Endothelial cell of umbilical vein (primary cell): Measurements from ENCODE around the gene MEGF11. TPM values are rescaled to one million over a fixed set of nuclear protein-coding genes. Genes with fewer than 3 reads are reported as not detected.

ENCODE experiments used
- BruUV-seq: library from RNA; stranded (reverse); fragments of 400-500 nt; replicated peaks from 2 replicates; lab custom pipeline; 2021; lab: Mats Ljungman, UMichigan
- CTCF ChIA-PET: fragments of 300-600, 350-600 bp; sonication (Branson Sonifier 250); formaldehyde crosslinking; loops from one replicate; lab custom pipeline; 2021; ENCODE audit warnings: antibody characterized with exemption, inconsistent platforms; lab: Charles Lee
- POLR2A ChIA-PET: fragments of 300-600, 350-600 bp; sonication (Branson Sonifier 250); formaldehyde crosslinking; loops from one replicate; lab custom pipeline; 2021; ENCODE audit warnings: antibody characterized with exemption, inconsistent platforms; lab: Charles Lee
- DNase-seq: peaks from one replicate; pipeline ENCODE4 v3.0.0-alpha.2; 2011; ENCODE audit warnings: low read depth, low spot score
- FAIRE-seq: peaks from 2 replicates; lab custom pipeline; 2011; peaks lifted over from hg19 to GRCh38; lab: Jason Lieb, UNC
- H2AFZ ChIP-seq: 2 replicates; pipeline ENCODE4 v1.6.0; 2012; ENCODE audit warnings: low read depth, low read length, control low read depth, inconsistent platforms
- H3K27ac ChIP-seq: 2 replicates; pipeline ENCODE4 v1.5.1; 2011; ENCODE audit warnings: low read depth, mild to moderate bottlenecking, control low read depth, low read length, moderate library complexity; ENCODE audit not compliant: insufficient read depth
- H3K27me3 ChIP-seq, 2 experiments: 2 replicates each; pipeline versions ENCODE4 v1.6.0 to v1.6.1; 2011; ENCODE audit warnings: low read length in 2 of 2, mixed read lengths in 1 of 2; ENCODE audit not compliant: control insufficient read depth in 2 of 2, insufficient read depth in 2 of 2
- H3K36me3 ChIP-seq, 2 experiments: 2 replicates in 1 of 2; 3 replicates in 1 of 2; pipeline ENCODE4 v1.5.1; 2011; ENCODE audit warnings: low read length in 2 of 2, mild to moderate bottlenecking in 1 of 2, moderate library complexity in 1 of 2; ENCODE audit not compliant: control insufficient read depth in 2 of 2, insufficient read depth in 2 of 2; ENCODE audit errors: extremely low read depth in 1 of 2
- H3K4me1 ChIP-seq: 3 replicates; pipeline ENCODE4 v1.5.1; 2011; ENCODE audit warnings: mild to moderate bottlenecking, low read length; ENCODE audit not compliant: control insufficient read depth, insufficient read depth; ENCODE audit errors: extremely low read depth
- H3K4me2 ChIP-seq: 2 replicates; pipeline ENCODE4 v1.6.1; 2011; ENCODE audit warnings: low read length, control low read depth, mixed read lengths; ENCODE audit not compliant: insufficient read depth
- H3K4me3 ChIP-seq, 3 experiments: fragments of 200-600 bp in 1 of 3; sonication (generic), shearing (Covaris generic) in 1 of 3; replicated peaks in 1 of 3; 2 replicates each; pipeline ENCODE4 v1.5.1; 2011 to 2016; ENCODE audit warnings: control low read depth in 3 of 3, low read length in 3 of 3, mild to moderate bottlenecking in 2 of 3, inconsistent platforms in 1 of 3, low read depth in 1 of 3, moderate library complexity in 1 of 3; ENCODE audit not compliant: insufficient read depth in 1 of 3
- H3K79me2 ChIP-seq: 2 replicates; pipeline ENCODE4 v1.6.0; 2012; ENCODE audit warnings: low read length, inconsistent platforms; ENCODE audit not compliant: control insufficient read depth, insufficient read depth
- H3K9ac ChIP-seq: replicated peaks from 2 replicates; pipeline ENCODE3; 2011; ENCODE audit warnings: low read length, control low read depth; ENCODE audit not compliant: insufficient read depth; ENCODE audit errors: extremely low read depth
- H3K9me1 ChIP-seq: replicated peaks from 3 replicates; pipeline ENCODE4 v1.6.0; 2011; ENCODE audit warnings: mild to moderate bottlenecking, low read length; ENCODE audit not compliant: control insufficient read depth, insufficient read depth; ENCODE audit errors: extremely low read depth
- H3K9me3 ChIP-seq: replicated peaks from 2 replicates; pipeline ENCODE4 v1.5.1; 2012; ENCODE audit warnings: low read length, inconsistent platforms; ENCODE audit not compliant: control insufficient read depth, insufficient read depth
- H4K20me1 ChIP-seq: replicated peaks from 2 replicates; pipeline ENCODE3; 2011; ENCODE audit warnings: mild to moderate bottlenecking, low read length; ENCODE audit not compliant: control insufficient read depth, insufficient read depth; ENCODE audit errors: extremely low read depth
- CTCF ChIP-seq, 2 donors: IDR thresholded peaks; 1 replicate in 1 of 2; 2 replicates in 1 of 2; pipeline ENCODE4 v1.5.1; 2011; ENCODE audit warnings: low read length in 2 of 2, mild to moderate bottlenecking in 2 of 2, moderate library complexity in 2 of 2, control low read depth in 1 of 2, inconsistent platforms in 1 of 2, low read depth in 1 of 2; ENCODE audit not compliant: insufficient read depth in 1 of 2; ENCODE audit errors: extremely low read depth in 1 of 2
- EZH2 ChIP-seq: IDR thresholded peaks from 2 replicates; pipeline ENCODE4 v1.6.1; 2012; ENCODE audit warnings: borderline replicate concordance, low read depth, mild to moderate bottlenecking, moderate library complexity, low read length, inconsistent platforms; ENCODE audit not compliant: severe bottlenecking
- FOS ChIP-seq: IDR thresholded peaks from 2 replicates; pipeline ENCODE4 v1.6.1; 2011; ENCODE audit warnings: mild to moderate bottlenecking, low read length, moderate library complexity, borderline replicate concordance; ENCODE audit not compliant: insufficient read depth
- GATA2 ChIP-seq: IDR thresholded peaks from 2 replicates; pipeline ENCODE4 v1.7.0; 2011; ENCODE audit warnings: low read depth, mild to moderate bottlenecking, moderate library complexity, mixed read lengths, low read length; ENCODE audit not compliant: insufficient read length, insufficient read depth
- JUN ChIP-seq: IDR thresholded peaks from 2 replicates; pipeline ENCODE4 v1.6.1; 2011; ENCODE audit warnings: borderline replicate concordance, low read depth; ENCODE audit not compliant: insufficient read length, insufficient read depth
- MAX ChIP-seq: IDR thresholded peaks from 2 replicates; pipeline ENCODE4 v1.6.1; 2011; ENCODE audit not compliant: insufficient read depth, insufficient read length
- MYC ChIP-seq: IDR thresholded peaks from one replicate; pipeline ENCODE4 v1.6.1; 2011; ENCODE audit warnings: mild to moderate bottlenecking, low read depth, low read length
- POLR2A ChIP-seq: IDR thresholded peaks from 2 replicates; pipeline ENCODE4 v1.6.1; 2012; ENCODE audit warnings: low read depth, mild to moderate bottlenecking, control low read depth, low read length
- POLR2AphosphoS5 ChIP-seq: IDR thresholded peaks from 2 replicates; pipeline ENCODE4 v1.6.1; 2012; ENCODE audit warnings: low read depth, mild to moderate bottlenecking, control low read depth, low read length, moderate library complexity; ENCODE audit not compliant: insufficient read depth
- dilution Hi-C: fragments of 300-500 bp; cut with MboI; formaldehyde crosslinking; loops from one replicate; pipeline ENCODE4 v1.15.0; 2019; ENCODE audit warnings: low sequenced_read_pairs; ENCODE audit not compliant: extremely low pct_ligation_motif_present
- intact Hi-C: fragments of 100-400 bp; cut with micrococcal nuclease; formaldehyde crosslinking; loops from one replicate; pipeline ENCODE4 v1.10.0; 2022
- polyA plus RNA-seq, 4 experiments: library from polyadenylated mRNA; depleted of rRNA in 3 of 4; stranded (reverse) in 3 of 4; unstranded in 1 of 4; fragments of >200 nt; gene quantifications; 2 replicates each; pipeline versions ENCODE4 v1.2.1 to v1.2.3, GENCODE V29; 2011 to 2012; ENCODE audit warnings: missing spikeins in 1 of 4
- total RNA-seq: library from RNA; stranded (reverse); gene quantifications from 2 replicates; pipeline ENCODE4 v1.2.3, GENCODE V29; 2021

Gene MEGF11
- total and polyA plus RNA-seq, 2 donors (not counting 3 experiments of a cell fraction or from before 2014, with no cell fraction given): not detected

DNA sequence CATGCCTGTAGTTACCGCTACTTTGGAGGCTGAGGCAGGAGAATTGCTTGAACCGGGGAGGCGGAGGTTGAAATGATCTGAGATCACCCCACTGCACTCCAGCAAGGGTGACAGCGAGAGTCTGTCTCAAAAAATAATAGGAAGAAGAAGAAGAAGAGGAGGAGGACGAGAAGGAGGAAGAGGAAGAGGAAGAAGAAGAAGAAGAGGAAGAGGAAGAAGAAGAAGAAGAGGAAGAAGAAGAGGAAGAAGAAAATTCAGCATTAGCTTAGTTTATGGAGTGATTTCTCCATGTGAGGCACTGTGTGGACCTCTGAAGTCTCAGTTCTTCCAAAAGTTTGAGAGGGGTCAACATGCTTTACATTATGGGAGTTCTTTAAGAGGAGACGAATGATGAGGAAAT, 17.4 kb upstream of the MEGF11 start:
- Histone ChIP-seq H3K4me2 (no peak overlapping the region), H3K9ac (no peak overlapping the region), H2AFZ (no peak overlapping the region), H3K9me1 (no peaks in the 10 kb centered on the region), H4K20me1 (no peaks in the 10 kb centered on the region), H3K36me3 (no peaks in the 10 kb centered on the region), H3K9me3 (no peaks in the 10 kb centered on the region), H3K4me3 (no peak overlapping the region), H3K79me2 (no peaks in the 10 kb centered on the region), H3K27ac (no peak overlapping the region), H3K4me1 (no peaks in the 10 kb centered on the region), H3K27me3 (peaks cover 4 to 16% of the 10 kb centered on the region in 2 experiments)
- no peak for FAIRE-seq
- dilution Hi-C loops (no loop called here), intact Hi-C loops (no loop called here)
- CTCF ChIA-PET: interaction anchor here (1.1 kb wide), 1 partner anchor 18 kb away, joined by 4 read pairs; no protein-coding TSS in a partner anchor
- POLR2A ChIA-PET: no interaction called here
- TF ChIP-seq GATA2: no peak
- TF ChIP-seq MYC: no peak
- TF ChIP-seq POLR2AphosphoS5: no peak
- no peak for TF ChIP-seq JUN
- no peak for TF ChIP-seq POLR2A
- no peak for TF ChIP-seq CTCF (IDR thresholded peaks at IDR 0.05; ENCODE audit: extremely low read depth in 1 of 2, insufficient read depth in 1 of 2, low read depth in 1 of 2, low read length in 2 of 2)
- TF ChIP-seq EZH2: no peak
- TF ChIP-seq MAX: no peak
- no peak for TF ChIP-seq FOS
- DNase-seq: no peak
- BruUV-seq: no TSS peak
